SK-MEL-5 (cell line): ENCODE data around the gene TTC28. TPM values are rescaled to one million over a fixed set of nuclear protein-coding genes. Genes with fewer than 3 reads are reported as not detected.
A peak's percentile ranks its signal among the peaks of the same experiment; 100 is the strongest.

Experiments
- DNase-seq: peaks from one replicate; pipeline ENCODE4 v3.0.0-alpha.2; 2016; ENCODE audit warnings: low read depth, low spot score
- in situ Hi-C: cut with HindIII; loops from 2 replicates; pipeline ENCODE4 v1.10.0; 2016; ENCODE audit warnings: low sequenced_read_pairs, high pct_unique_total_duplicates, low pct_unique_long_range_greater_than_20kb
- total RNA-seq: library from RNA; depleted of rRNA; stranded (reverse); fragments of >200 nt; shearing (Covaris generic); gene quantifications from 2 replicates; pipeline ENCODE4 v1.2.3, GENCODE V29; 2014

The TTC28 gene
- total RNA-seq, 1 experiment from 2014 or later = 5.8 TPM

- in situ Hi-C loops = no loop called here
- DNase-seq = no peak
Measured at GRCh38 chr22:28148816-28149465, 530.7 kb downstream of the TTC28 start.

- no peak for DNase-seq
- in situ Hi-C loops = no loop called here
Measured at GRCh38 chr22:28147401-28147800, 532.2 kb downstream of the TTC28 start.

GRCh38 chr22:28146401-28147314, 533.0 kb downstream of the TTC28 start:
- no peak for DNase-seq
- in situ Hi-C loops = no loop called here

- in situ Hi-C loops = no loop called here
- no peak for DNase-seq
Measured at GRCh38 chr22:28143961-28144745, 535.5 kb downstream of the TTC28 start.

GRCh38 chr22:28143241-28143865, 536.3 kb downstream of the TTC28 start:
- no peak for DNase-seq
- in situ Hi-C loops = no loop called here

- in situ Hi-C loops = no loop called here
- DNase-seq = peak; percentile 22
Measured at GRCh38 chr22:28142361-28142961, 537.2 kb downstream of the TTC28 start.

GRCh38 chr22:28141614-28142013, 538.0 kb downstream of the TTC28 start:
- in situ Hi-C loops = no loop called here
- peak; percentile 83 for DNase-seq

GRCh38 chr22:28139961-28140360, 539.7 kb downstream of the TTC28 start:
- no peak for DNase-seq
- in situ Hi-C loops = no loop called here

- in situ Hi-C loops = no loop called here
- DNase-seq = no peak
Measured at GRCh38 chr22:28139516-28139915, 540.1 kb downstream of the TTC28 start.

GRCh38 chr22:28137036-28137435, 542.6 kb downstream of the TTC28 start:
- no peak for DNase-seq
- in situ Hi-C loops = no loop called here

GRCh38 chr22:28132466-28132865, 547.2 kb downstream of the TTC28 start:
- in situ Hi-C loops = no loop called here
- DNase-seq = no peak

- DNase-seq = no peak
- in situ Hi-C loops = no loop called here
Measured at GRCh38 chr22:28129319-28129962, 550.2 kb downstream of the TTC28 start.

GRCh38 chr22:28128827-28129226, 550.8 kb downstream of the TTC28 start:
- no peak for DNase-seq
- in situ Hi-C loops = no loop called here

- in situ Hi-C loops = no loop called here
Measured at GRCh38 chr22:28125799-28126198, 553.8 kb downstream of the TTC28 start.

GRCh38 chr22:28123989-28124766, 555.5 kb downstream of the TTC28 start:
- in situ Hi-C loops = no loop called here

More at GRCh38 chr22:28125799-28126198, 553.8 kb downstream of the TTC28 start:
- no peak for DNase-seq

More at GRCh38 chr22:28123989-28124766, 555.5 kb downstream of the TTC28 start:
- no peak for DNase-seq
